ENCODE results near the gene ZBTB32. TPM values are rescaled to one million over a fixed set of nuclear protein-coding genes. Genes with fewer than 3 reads are reported as not detected.
A peak's percentile ranks its signal among the peaks of the same experiment; 100 is the strongest.

ZBTB32 gene
- total and polyA plus RNA-seq, 2 of the 8 experiments (the other 6 are each of a cell fraction or from before 2014, with no cell fraction given) = 0.11 to 0.50 TPM

- no peak for TF ChIP-seq SRF (IDR thresholded peaks at IDR 0.05; ENCODE audit: low read depth, low read length)
- TF ChIP-seq EZH2 (IDR thresholded peaks at IDR 0.05; ENCODE audit: low read depth, low read length, severe bottlenecking) = no peak
- TF ChIP-seq BACH1 (IDR thresholded peaks at IDR 0.05; ENCODE audit: low read length) = no peak
- no peak; the same call in 1 of the 2 replicates for TF ChIP-seq CHD2 (IDR thresholded peaks at IDR 0.05; ENCODE audit: low read length)
- peak; percentile 64 for TF ChIP-seq SAP30 (IDR thresholded peaks at IDR 0.05; ENCODE audit: insufficient read depth, insufficient replicate concordance, low read length)
- TF ChIP-seq TCF12 (IDR thresholded peaks at IDR 0.05; ENCODE audit: low read depth, low read length) = no peak
- peak in 1 of 2 experiments; percentile 88; a peak in 2 of 3 replicates for TF ChIP-seq POLR2A (IDR thresholded peaks at IDR 0.05; ENCODE audit: control extremely low read depth in 1 of 2, low read depth in 2 of 2, low read length in 2 of 2)
- TF ChIP-seq MAX (IDR thresholded peaks at IDR 0.05) = peak; percentile 67
- TF ChIP-seq CBX8 (IDR thresholded peaks at IDR 0.05; ENCODE audit: borderline replicate concordance, low read depth, low read length) = no peak
- no peak for TF ChIP-seq GTF2F1 (IDR thresholded peaks at IDR 0.05; ENCODE audit: borderline replicate concordance, low read depth, low read length)
- TF ChIP-seq E2F6 (IDR thresholded peaks at IDR 0.05) = peak; percentile 77
- TF ChIP-seq CHD1 (IDR thresholded peaks at IDR 0.05; ENCODE audit: low read depth, low read length) = no peak
- TF ChIP-seq RAD21 (IDR thresholded peaks at IDR 0.05 in 1 of 2, conservative IDR thresholded peaks at IDR 0.05 in 1 of 2; ENCODE audit: low read depth in 2 of 2, low read length in 2 of 2) = peak; percentile 5 to 9; a peak in 2 of 4 replicates
- TF ChIP-seq, protein P1, sequence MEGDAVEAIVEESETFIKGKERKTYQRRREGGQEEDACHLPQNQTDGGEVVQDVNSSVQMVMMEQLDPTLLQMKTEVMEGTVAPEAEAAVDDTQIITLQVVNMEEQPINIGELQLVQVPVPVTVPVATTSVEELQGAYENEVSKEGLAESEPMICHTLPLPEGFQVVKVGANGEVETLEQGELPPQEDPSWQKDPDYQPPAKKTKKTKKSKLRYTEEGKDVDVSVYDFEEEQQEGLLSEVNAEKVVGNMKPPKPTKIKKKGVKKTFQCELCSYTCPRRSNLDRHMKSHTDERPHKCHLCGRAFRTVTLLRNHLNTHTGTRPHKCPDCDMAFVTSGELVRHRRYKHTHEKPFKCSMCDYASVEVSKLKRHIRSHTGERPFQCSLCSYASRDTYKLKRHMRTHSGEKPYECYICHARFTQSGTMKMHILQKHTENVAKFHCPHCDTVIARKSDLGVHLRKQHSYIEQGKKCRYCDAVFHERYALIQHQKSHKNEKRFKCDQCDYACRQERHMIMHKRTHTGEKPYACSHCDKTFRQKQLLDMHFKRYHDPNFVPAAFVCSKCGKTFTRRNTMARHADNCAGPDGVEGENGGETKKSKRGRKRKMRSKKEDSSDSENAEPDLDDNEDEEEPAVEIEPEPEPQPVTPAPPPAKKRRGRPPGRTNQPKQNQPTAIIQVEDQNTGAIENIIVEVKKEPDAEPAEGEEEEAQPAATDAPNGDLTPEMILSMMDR (IDR thresholded peaks at IDR 0.05; ENCODE audit: control extremely low read depth in 1 of 3, insufficient read depth in 1 of 3, low read depth in 1 of 3, low read length in 3 of 3) = peak; percentile 15 to 52 (median 48)
- TF ChIP-seq JUN (IDR thresholded peaks at IDR 0.05; ENCODE audit: low read depth, low read length) = no peak
- no peak for TF ChIP-seq RFX5 (IDR thresholded peaks at IDR 0.05; ENCODE audit: borderline replicate concordance, low read depth, low read length)
- peak; percentile 75; the same call in 1 of the 2 replicates for TF ChIP-seq TBP (IDR thresholded peaks at IDR 0.05; ENCODE audit: low read depth, low read length)
- no peak for TF ChIP-seq TAF7 (optimal IDR thresholded peaks at IDR 0.05; ENCODE audit: borderline replicate concordance, low read depth, low read length)
- no peak for TF ChIP-seq TEAD4 (IDR thresholded peaks at IDR 0.05; ENCODE audit: low read depth, low read length)
- TF ChIP-seq ASH2L (IDR thresholded peaks at IDR 0.05; ENCODE audit: low read length) = peak; percentile 67
- peak; percentile 28; the same call in 1 of the 2 replicates for TF ChIP-seq CREB1 (IDR thresholded peaks at IDR 0.05)
Measured at GRCh38 chr19:35744430-35745327, 40.3 kb downstream of the ZBTB32 start (continued).
